GM11168 (cell line): ENCODE data around the gene CDNF.

Source experiments
- in situ Hi-C: fragments of 300-500 bp; cut with MboI; formaldehyde crosslinking; loops from one replicate; pipeline ENCODE4 v1.12.0; 2022; ENCODE audit warnings: low sequenced_read_pairs; ENCODE audit not compliant: unreplicated experiment

CDNF gene

DNA sequence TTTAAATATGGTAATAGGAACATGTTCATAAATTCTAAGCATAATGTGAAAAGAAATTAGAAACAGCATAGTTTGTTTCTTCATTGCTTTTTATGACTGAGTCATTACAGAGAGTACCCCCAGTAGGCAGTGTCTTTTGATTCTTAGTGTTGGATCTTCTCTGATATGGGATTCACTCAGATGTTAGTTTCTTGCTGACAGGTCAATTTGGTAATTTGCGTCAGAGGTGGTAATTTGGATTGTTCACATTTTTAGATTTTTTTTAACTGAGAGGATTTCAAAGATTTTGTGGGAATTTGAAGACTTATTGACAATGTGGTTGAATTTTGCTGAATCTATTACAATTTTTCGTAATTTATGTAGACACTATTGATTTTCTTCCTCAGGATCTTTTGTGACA lies 2.3 kb upstream of the CDNF start:
- in situ Hi-C loops: loop anchor here (10.0 kb wide), 1 partner anchor 255 kb away; the partner anchor contains the start of gene RPP38

- in situ Hi-C loops: no loop called here
These were observed 1.5 kb upstream of the CDNF start for GRCh38 chr10:14839305-14839695.

GRCh38 chr10:14838582-14839304 lies 906 bp upstream of the CDNF start:
- in situ Hi-C loops: no loop called here

GRCh38 chr10:14837003-14837756 lies 657 bp downstream of the CDNF start:
- in situ Hi-C loops: no loop called here

- in situ Hi-C loops: no loop called here
These were observed 1.6 kb downstream of the CDNF start for GRCh38 chr10:14836208-14836607.

GRCh38 chr10:14833106-14833505 lies 4.7 kb downstream of the CDNF start:
- in situ Hi-C loops: no loop called here

GRCh38 chr10:14826076-14826829 lies 11.6 kb downstream of the CDNF start:
- in situ Hi-C loops: no loop called here

- in situ Hi-C loops: no loop called here
These were observed 13.9 kb downstream of the CDNF start for GRCh38 chr10:14823966-14824365.

GRCh38 chr10:14822879-14823755 lies 14.7 kb downstream of the CDNF start:
- in situ Hi-C loops: no loop called here

DNA sequence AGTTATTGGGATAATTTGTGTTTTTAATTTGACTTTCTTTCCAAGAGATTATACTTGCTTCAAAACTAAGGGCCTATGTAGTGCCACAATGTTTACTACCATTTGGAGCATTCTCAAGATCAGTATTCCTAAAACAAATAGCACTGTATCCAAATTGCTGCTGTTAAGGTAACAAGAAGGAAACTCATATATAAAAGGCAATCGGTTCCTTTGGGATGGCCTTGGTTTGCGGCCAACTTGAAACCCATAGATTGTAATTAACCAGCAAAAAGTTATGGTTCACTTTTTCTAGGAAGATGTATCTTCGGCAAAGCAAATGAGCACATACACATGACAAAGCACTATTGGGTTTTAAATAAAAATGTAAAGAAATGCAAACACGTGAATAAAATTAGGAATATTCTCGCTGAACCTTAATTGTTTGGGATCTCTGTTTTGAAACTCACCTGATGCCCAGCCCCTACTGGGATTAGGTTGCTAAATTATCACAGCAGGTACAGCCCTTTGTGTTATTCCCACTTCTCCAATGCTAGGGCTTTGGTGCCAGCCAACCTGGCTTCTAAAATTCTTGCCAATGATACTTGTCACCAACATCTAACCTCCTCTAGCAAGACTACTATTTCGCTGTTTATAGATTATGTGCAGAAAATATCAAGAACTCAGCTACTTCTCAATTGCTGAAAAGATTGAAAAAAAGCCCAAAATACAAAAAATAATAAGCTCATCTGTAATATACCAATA lies 16.0 kb downstream of the CDNF start:
- in situ Hi-C loops: no loop called here

DNA sequence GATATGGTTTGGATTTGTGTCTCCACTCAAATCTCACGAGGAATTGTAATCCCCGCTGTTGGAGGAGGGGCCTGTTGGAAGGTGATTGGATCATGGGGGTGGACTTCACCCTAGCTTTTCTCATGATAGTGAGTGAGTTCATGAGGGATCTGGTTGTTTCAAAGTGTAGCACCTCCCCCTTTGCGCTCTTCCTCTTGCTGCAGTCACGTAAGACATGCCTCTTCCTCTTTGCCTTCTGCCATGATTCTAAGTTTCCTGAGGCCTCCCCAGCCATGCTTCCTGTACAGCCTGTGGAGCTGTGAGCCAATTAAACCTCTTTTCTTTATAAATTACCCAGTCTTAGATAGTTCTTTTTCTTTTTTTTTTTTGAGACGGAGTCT lies 17.1 kb downstream of the CDNF start:
- in situ Hi-C loops: no loop called here

GRCh38 chr10:14820010-14820774 lies 17.6 kb downstream of the CDNF start:
- in situ Hi-C loops: no loop called here

DNA sequence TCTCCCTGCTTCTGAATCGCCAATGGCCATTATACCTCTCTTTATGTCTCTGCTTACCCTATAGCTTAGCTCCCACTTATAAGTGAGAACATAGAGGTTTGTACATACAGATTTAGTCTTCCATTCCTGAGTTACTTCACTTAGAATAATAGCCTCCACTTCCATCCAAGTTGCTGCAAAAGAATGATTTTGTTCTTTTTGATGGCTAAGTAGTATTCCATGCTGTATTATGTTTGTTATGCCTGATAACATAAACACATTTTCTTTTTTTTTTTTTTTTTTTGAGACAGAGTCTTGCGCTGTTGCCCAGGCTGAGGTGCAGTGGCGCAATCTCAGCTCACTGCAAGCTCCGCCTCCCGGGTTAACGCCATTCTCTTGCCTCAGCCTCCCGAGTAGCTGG lies 21.1 kb downstream of the CDNF start:
- in situ Hi-C loops: loop anchor here (5.0 kb wide), 1 partner anchor 159 kb away; no protein-coding TSS in a partner anchor

DNA sequence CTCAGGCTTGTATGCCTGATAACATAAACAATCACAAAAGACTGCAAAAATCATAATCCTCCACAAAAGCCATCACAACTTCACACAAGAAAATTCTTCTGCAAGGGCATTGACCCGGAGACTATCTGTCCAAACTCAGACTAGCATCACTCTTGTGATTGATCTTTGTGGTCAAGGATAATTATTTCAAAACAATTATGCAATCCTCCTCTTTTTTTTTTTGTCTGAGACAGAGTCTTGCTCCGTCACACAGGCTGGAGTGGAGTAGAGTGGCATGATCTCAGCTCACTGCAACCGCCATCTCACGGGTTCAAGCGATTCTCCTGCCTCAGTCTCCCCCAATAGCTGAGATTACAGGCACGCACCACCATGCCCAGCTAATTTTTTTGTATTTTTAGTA lies 22.2 kb downstream of the CDNF start:
- in situ Hi-C loops: loop anchor here (5.0 kb wide), 1 partner anchor 158 kb away; no protein-coding TSS in a partner anchor

DNA sequence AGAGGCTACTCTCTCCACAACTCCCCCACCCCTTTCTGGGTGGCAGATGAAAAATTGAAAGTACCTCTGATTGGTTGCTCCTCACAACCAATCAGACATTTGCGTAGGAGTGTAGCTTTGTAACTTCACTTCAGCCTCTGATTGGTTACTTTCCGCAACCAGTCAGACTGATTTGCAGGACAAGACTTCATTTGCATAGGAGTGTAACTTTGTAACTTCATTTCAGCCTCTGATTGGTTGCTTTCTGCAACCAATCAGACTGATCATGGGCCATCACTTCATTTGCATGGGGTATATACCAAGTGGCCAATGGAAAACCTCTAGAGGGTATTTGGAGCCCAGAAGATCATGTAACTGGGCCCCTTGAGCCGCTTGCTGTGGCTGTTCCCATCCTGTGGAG lies 25.6 kb downstream of the CDNF start:
- in situ Hi-C loops: no loop called here

DNA sequence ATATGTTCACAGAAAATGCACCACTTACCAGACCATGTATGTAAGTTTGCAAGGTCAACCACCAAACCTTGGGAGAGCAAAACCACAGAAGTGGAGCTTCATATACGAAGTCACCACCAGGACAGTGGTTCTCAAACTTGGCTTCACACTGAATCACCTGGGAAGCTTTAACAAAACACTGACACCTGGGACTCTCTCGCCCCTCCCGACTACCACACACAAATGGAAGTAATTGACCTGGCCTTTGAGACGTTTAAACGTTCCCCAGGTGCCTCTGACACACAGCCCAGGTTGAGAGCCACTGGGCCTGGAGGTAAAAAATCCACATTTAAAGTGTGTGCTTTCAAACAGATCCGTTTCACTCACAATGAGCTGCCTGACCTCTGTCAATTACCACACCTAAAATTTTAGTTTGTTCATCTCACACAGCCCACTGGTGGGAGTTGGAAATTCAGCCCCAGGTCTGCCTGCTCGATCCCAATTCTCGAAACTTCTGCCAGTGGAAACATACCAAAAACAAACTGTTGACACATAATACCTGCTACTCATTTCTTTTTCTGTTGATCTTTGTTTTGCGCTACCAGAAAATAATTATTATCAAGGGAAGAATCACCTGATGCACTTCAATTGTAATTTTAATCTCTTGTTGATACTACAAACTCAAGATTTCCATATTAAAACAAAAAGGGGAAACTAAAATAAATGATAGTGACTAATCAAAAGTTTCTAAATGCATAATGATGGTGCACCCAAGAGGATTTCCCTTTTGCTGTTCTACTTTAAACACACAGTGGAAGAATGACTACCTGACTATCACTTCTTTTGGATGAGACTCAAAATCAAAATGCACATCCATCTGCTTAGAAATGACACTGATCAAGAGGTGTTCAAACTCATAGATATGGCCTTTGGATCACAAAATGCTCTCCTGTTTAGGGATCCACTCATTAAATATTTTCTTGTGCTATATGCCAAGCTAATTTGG lies 26.6 kb downstream of the CDNF start:
- in situ Hi-C loops: no loop called here

DNA sequence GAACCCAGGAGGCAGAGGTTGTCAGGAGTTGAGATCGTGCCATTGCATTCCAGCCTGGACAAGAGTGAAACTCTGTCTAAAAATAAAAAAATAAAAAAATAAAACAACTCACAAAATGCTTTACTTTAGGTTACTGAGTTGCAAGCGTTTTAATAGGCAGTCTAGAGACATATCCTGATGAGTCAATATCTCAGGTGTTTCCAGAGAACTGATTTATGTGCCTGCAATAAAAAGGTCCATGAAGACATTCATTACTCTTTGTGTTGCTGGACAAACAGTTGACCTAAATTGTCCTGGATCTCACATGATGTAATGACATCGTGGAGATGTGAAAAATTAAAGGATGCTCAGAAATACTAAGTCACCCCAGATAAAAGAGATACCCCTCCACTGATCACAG lies 31.5 kb downstream of the CDNF start:
- in situ Hi-C loops: no loop called here
